GM12878 (cell line): Measurements from ENCODE around the gene OLFML2A. TPM values are rescaled to one million over a fixed set of nuclear protein-coding genes. Genes with fewer than 3 reads are reported as not detected.
"Not testable (repeated sequence)": the region's sequence is repeated elsewhere in the genome, so short reads cannot be mapped to it uniquely, and the experiment has no call there.

Experiments used
- ATAC-seq: fragments of 200-7000 bp; cut with Tn5 transposase; 3 replicates; pipeline ENCODE4 v1.9.1; 2020; ENCODE audit warnings: mild to moderate bottlenecking, moderate library complexity
- BruUV-seq: library from RNA; stranded (reverse); fragments of 400-500 nt; replicated peaks from 2 replicates; lab custom pipeline; 2021; lab: Mats Ljungman, UMichigan
- CTCF ChIA-PET: fragments of 300-600 bp; sonication (Branson Sonifier 250); formaldehyde crosslinking; extraction: SDS; loops from one replicate; lab custom pipeline; 2021; ENCODE audit warnings: inconsistent platforms; lab: Yijun Ruan, JAX
- POLR2A ChIA-PET: fragments of 350-600 bp; formaldehyde crosslinking; extraction: SDS; loops from one replicate; lab custom pipeline; 2021; ENCODE audit warnings: inconsistent platforms; lab: Charles Lee
- RAD21 ChIA-PET: fragments of 300-600 bp; sonication (Branson Sonifier 250); formaldehyde crosslinking; loops from one replicate; lab custom pipeline; 2023; ENCODE audit warnings: antibody characterized with exemption; ENCODE audit not compliant: unreplicated experiment; lab: Charles Lee
- SMC1A ChIA-PET: fragments of 300-600 bp; sonication (Branson Sonifier 250); formaldehyde crosslinking; loops from one replicate; lab custom pipeline; 2023; ENCODE audit not compliant: unreplicated experiment, uncharacterized antibody; lab: Charles Lee
- DNase-seq: peaks from one replicate; pipeline ENCODE4 v3.0.0-alpha.2; 2011; ENCODE audit warnings: low read depth, low spot score
- FAIRE-seq: peaks from 3 replicates; lab custom pipeline; 2011; peaks lifted over from hg19 to GRCh38; lab: Jason Lieb, UNC
- H2AFZ ChIP-seq: 2 replicates; pipeline ENCODE4 v1.6.0; 2011; ENCODE audit warnings: low read depth, low read length, control low read depth; ENCODE audit not compliant: control insufficient read depth
- H3K27ac ChIP-seq: 2 replicates; pipeline ENCODE4 v1.5.1; 2011; ENCODE audit warnings: control low read depth; ENCODE audit not compliant: control insufficient read depth, insufficient read depth
- H3K27me3 ChIP-seq, 2 experiments: replicated peaks in 1 of 2; 2 replicates each; pipeline versions ENCODE4 v1.6.0 to v1.6.1; 2011; ENCODE audit warnings: low read length in 1 of 2; ENCODE audit not compliant: control insufficient read depth in 2 of 2, insufficient read depth in 2 of 2
- H3K36me3 ChIP-seq, 2 experiments: 2 replicates each; pipeline ENCODE4 v1.5.1; 2011; ENCODE audit warnings: low read length in 1 of 2; ENCODE audit not compliant: control insufficient read depth in 2 of 2, insufficient read depth in 2 of 2
- H3K4me1 ChIP-seq: 2 replicates; pipeline ENCODE4 v1.6.1; 2011; ENCODE audit warnings: mild to moderate bottlenecking, low read length, moderate library complexity, mixed read lengths; ENCODE audit not compliant: control insufficient read depth, insufficient read depth
- H3K4me2 ChIP-seq: 2 replicates; pipeline ENCODE4 v1.6.0; 2011; ENCODE audit warnings: control low read depth; ENCODE audit not compliant: control insufficient read depth, insufficient read depth
- H3K4me3 ChIP-seq: fragments of 200-600 bp; sonication (generic); 2 replicates; pipeline ENCODE4 v1.5.1; 2016
- H3K79me2 ChIP-seq: 2 replicates; pipeline ENCODE4 v1.6.0; 2011; ENCODE audit warnings: low read length; ENCODE audit not compliant: control insufficient read depth, insufficient read depth
- H3K9ac ChIP-seq: 2 replicates; pipeline ENCODE4 v1.8.0; 2011; ENCODE audit warnings: low read length, control low read depth, mixed read lengths; ENCODE audit not compliant: control insufficient read depth, insufficient read depth
- H3K9me3 ChIP-seq: replicated peaks from 3 replicates; pipeline ENCODE4 v1.5.1; 2011; ENCODE audit warnings: mild to moderate bottlenecking, low read length; ENCODE audit not compliant: control insufficient read depth, insufficient read depth
- H4K20me1 ChIP-seq: 2 replicates; pipeline ENCODE4 v1.6.0; 2011; ENCODE audit not compliant: control insufficient read depth, insufficient read depth
- CTCF ChIP-seq, 3 experiments: IDR thresholded peaks in 2 of 3; conservative IDR thresholded peaks in 1 of 3; 2 replicates each; pipeline ENCODE4 v1.5.1; 2011; ENCODE audit warnings: low read depth in 3 of 3, low read length in 3 of 3, mild to moderate bottlenecking in 3 of 3, control low read depth in 2 of 3, moderate library complexity in 2 of 3, inconsistent platforms in 1 of 3, mixed read lengths in 1 of 3; ENCODE audit not compliant: control insufficient read depth in 2 of 3, insufficient read depth in 1 of 3; ENCODE audit errors: extremely low read depth in 1 of 3
- EED ChIP-seq: sonication (generic); IDR thresholded peaks from 2 replicates; pipeline ENCODE4 v1.6.1; 2016; ENCODE audit warnings: antibody characterized with exemption, low read depth
- ETV6 ChIP-seq, 2 experiments: fragments of 450-650 bp in 1 of 2; IDR thresholded peaks in 1 of 2; conservative IDR thresholded peaks in 1 of 2; 2 replicates each; pipeline ENCODE4 v1.6.1; 2014; ENCODE audit warnings: antibody characterized with exemption in 1 of 2, borderline replicate concordance in 1 of 2, low read depth in 1 of 2, mild to moderate bottlenecking in 1 of 2, moderate library complexity in 1 of 2
- GATAD2B ChIP-seq: fragments of 450-650 bp; conservative IDR thresholded peaks from 2 replicates; pipeline ENCODE4 v1.6.1; 2017; ENCODE audit warnings: low read depth, mild to moderate bottlenecking, moderate library complexity
- IKZF1 ChIP-seq: fragments of 450-650 bp; conservative IDR thresholded peaks from 2 replicates; pipeline ENCODE4 v1.6.1; 2017; ENCODE audit warnings: antibody characterized with exemption, mild to moderate bottlenecking
- MEF2B ChIP-seq: fragments of 450-650 bp; IDR thresholded peaks from 2 replicates; pipeline ENCODE4 v1.6.1; 2018; ENCODE audit warnings: mild to moderate bottlenecking, moderate library complexity; ENCODE audit not compliant: partially characterized antibody, poor library complexity, severe bottlenecking
- NKRF ChIP-seq: fragments of 450-650 bp; conservative IDR thresholded peaks from 2 replicates; pipeline ENCODE4 v1.6.1; 2017; ENCODE audit warnings: mild to moderate bottlenecking, moderate library complexity
- SMC3 ChIP-seq: IDR thresholded peaks from 2 replicates; pipeline ENCODE4 v1.6.1; 2011; ENCODE audit warnings: low read length, improper control_type of control experiment, borderline replicate concordance
- STAT3 ChIP-seq: IDR thresholded peaks from 2 replicates; pipeline ENCODE4 v1.6.1; 2011; ENCODE audit warnings: low read depth, low read length, improper control_type of control experiment
- TCF3 ChIP-seq: IDR thresholded peaks from 2 replicates; pipeline ENCODE4 v1.6.1; 2012; ENCODE audit warnings: low read depth, mild to moderate bottlenecking, low read length, borderline replicate concordance; ENCODE audit not compliant: insufficient read depth
- WGBS: methylation state at CpG from one replicate; pipeline ENCODE4 v1.1.6; 2016; ENCODE audit warnings: low lambda C conversion rate; ENCODE audit not compliant: insufficient replicate concordance, insufficient coverage; ENCODE audit errors: missing lambda C conversion rate; 5-methylcytosine and 5-hydroxymethylcytosine counted together
- in situ Hi-C: fragments of 300-500 bp; cut with MboI; formaldehyde crosslinking; loops from 9 replicates; pipeline ENCODE4 v1.14.3; 2018; ENCODE audit warnings: mixed read lengths
- intact Hi-C: fragments of 100-400 bp; cut with micrococcal nuclease; formaldehyde crosslinking; loops from one replicate; pipeline ENCODE4 v1.14.2; 2022; ENCODE audit not compliant: unreplicated experiment
- polyA plus RNA-seq, 11 experiments: library from polyadenylated mRNA; depleted of rRNA in 4 of 11; unstranded in 6 of 11; stranded (reverse) in 5 of 11; fragments of >200 nt; fragmentation: Nextera tagmentation in 4 of 11; fragmentation: Illumina TruSeq in 1 of 11; extraction: Ambion mirVana in 4 of 11; extraction: Trizol in 1 of 11; gene quantifications; 1 replicate in 1 of 11; 2 replicates in 10 of 11; pipeline versions ENCODE4 v1.2.1 to v1.2.3, GENCODE V29; 2011 to 2016; ENCODE audit warnings: inconsistent platforms in 2 of 11, missing spikeins in 2 of 11, low read depth in 1 of 11
- total RNA-seq, 4 experiments: library from RNA; depleted of rRNA in 3 of 4; stranded (reverse); fragments of >200 nt in 3 of 4; fragmentation: Illumina TruSeq in 1 of 4; extraction: Trizol in 1 of 4; gene quantifications; 2 replicates each; pipeline versions ENCODE4 v1.2.1 to v1.2.3, GENCODE V29; 2013 to 2021

Gene OLFML2A
- total and polyA plus RNA-seq, 10 of the 15 experiments (the other 5 are each of a cell fraction or from before 2014, with no cell fraction given) = 0.02 to 0.13 (median 0.10) TPM; not detected in 4

- TF ChIP-seq MEF2B (no peak), NKRF (peak; percentile 47; the same call in 1 of the 2 replicates), ETV6 (conservative IDR thresholded peaks at IDR 0.05 in 1 of 2, IDR thresholded peaks at IDR 0.05 in 1 of 2; ENCODE audit: borderline replicate concordance in 1 of 2, low read depth in 1 of 2) (no peak), STAT3 (no peak), IKZF1 (peak; percentile 17), SMC3 (peak; percentile 74; the same call in 1 of the 2 replicates), TCF3 (0 out of 2 replicates have a peak, but pooled peaks have one; percentile 23), EED (peak; percentile 72; the same call in 1 of the 2 replicates), GATAD2B (peak; percentile 50; the same call in 1 of the 2 replicates), CTCF (IDR thresholded peaks at IDR 0.05 in 2 of 3, conservative IDR thresholded peaks at IDR 0.05 in 1 of 3; ENCODE audit: control insufficient read depth in 2 of 3, extremely low read depth in 1 of 3, insufficient read depth in 1 of 3, low read depth in 3 of 3, low read length in 3 of 3) (peak; percentile 86 to 95 (median 88))
Observed at GRCh38 chr9:124771867-124772679, 4.9 kb upstream of the OLFML2A start (continued).

- H3K9me3 ChIP-seq, FAIRE-seq, H3K27ac ChIP-seq, H3K4me3 ChIP-seq, H3K27me3 ChIP-seq, H3K36me3 ChIP-seq, DNase-seq, intact Hi-C loops, H3K4me2 ChIP-seq, H4K20me1 ChIP-seq, ATAC-seq, BruUV-seq, H3K9ac ChIP-seq, H2AFZ ChIP-seq: not testable (repeated sequence)
- Histone ChIP-seq H3K4me1 (peaks cover 17% of the 10 kb centered on the region), H3K79me2 (peaks cover 25% of the 10 kb centered on the region)
- ChIA-PET CTCF (interaction anchor here (0.6 to 16.1 kb wide), 30 partner anchors 8 to 1718 kb away, joined by 3 to 575 read pairs (median 4); partner anchors contain the start of genes ARPC5L, RPL35, SCAI and WDR38), SMC1A (interaction anchor here (1.0 to 9.9 kb wide), 11 partner anchors 9 to 590 kb away, joined by 3 to 233 read pairs (median 7); partner anchors contain the start of genes ARPC5L, RPL35, SCAI and WDR38), POLR2A (interaction anchor here (0.6 to 1.2 kb wide), 4 partner anchors 78 to 188 kb away, joined by 3 to 7 read pairs (median 6); partner anchors contain the start of gene WDR38), RAD21 (interaction anchor here (0.7 to 6.7 kb wide), 14 partner anchors 8 to 375 kb away, joined by 3 to 180 read pairs (median 4); partner anchors contain the start of genes ARPC5L, RPL35, SCAI and WDR38)
- WGBS = 89% methylated on average over 15 of the region's 15 CpGs
- in situ Hi-C loops = loop anchor here (5.0 kb wide), 3 partner anchors 79 to 599 kb away; partner anchors contain the start of genes SCAI and WDR38
Observed at GRCh38 chr9:124772877-124773276, 4.1 kb upstream of the OLFML2A start.
